Skeletal muscle cell (primary cell): ENCODE results near the gene TDRD7.
"Not testable (repeated sequence)": the region's sequence is repeated elsewhere in the genome, so short reads cannot be mapped to it uniquely, and the experiment has no call there.

Source experiments
- DNase-seq: peaks from one replicate; pipeline ENCODE4 v3.0.0-alpha.2; 2010; ENCODE audit warnings: low read depth
- H3K4me3 ChIP-seq: 2 replicates; pipeline ENCODE4 v1.5.1; 2011; ENCODE audit warnings: low read depth, mild to moderate bottlenecking, control low read depth, low read length, moderate library complexity

TDRD7 gene

DNA sequence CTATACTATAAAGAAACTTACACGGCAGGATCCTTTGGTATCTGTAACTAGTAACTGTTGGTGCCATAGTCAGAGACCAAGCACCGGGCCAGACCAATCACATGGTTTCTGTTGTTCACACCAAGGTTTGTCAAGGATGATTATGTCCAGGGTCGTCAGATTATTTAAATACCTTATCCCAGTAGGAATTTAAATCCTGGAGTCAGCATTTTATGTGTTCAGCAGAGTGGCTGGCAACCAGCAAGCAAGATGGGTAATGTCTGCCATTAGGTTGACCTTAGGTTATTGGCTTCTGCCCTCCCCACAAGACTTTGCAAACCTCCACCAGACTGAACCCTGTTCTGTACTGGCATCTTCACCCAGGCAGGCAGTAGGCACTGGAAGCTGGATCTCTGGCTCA, 50.3 kb downstream of the TDRD7 start:
- DNase-seq, result no peak

DNA sequence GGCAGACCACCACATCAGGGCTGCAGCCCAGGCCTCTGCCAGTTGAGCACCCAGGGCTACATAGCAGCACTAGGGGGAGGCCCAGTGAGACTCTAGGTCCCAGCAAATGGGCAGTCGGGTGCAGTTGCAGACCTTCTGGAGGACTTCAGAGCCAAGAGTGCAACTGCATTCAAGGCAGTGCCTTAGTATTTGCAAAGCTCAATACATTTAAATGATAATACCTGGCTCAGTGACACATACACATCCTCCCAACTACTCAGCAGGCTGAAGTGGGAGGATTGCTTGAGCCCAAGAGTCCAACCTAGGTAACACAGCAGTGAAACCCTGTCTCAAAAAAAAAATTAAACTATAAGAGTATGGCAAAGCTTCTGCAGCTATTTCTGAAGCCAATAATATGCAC, 51.0 kb downstream of the TDRD7 start:
- DNase-seq, result no peak
- H3K4me3 ChIP-seq, result no peak overlapping the region

More for the DNA sequence above, 50.3 kb downstream of the TDRD7 start:
- H3K4me3 ChIP-seq, result no peak overlapping the region

DNA sequence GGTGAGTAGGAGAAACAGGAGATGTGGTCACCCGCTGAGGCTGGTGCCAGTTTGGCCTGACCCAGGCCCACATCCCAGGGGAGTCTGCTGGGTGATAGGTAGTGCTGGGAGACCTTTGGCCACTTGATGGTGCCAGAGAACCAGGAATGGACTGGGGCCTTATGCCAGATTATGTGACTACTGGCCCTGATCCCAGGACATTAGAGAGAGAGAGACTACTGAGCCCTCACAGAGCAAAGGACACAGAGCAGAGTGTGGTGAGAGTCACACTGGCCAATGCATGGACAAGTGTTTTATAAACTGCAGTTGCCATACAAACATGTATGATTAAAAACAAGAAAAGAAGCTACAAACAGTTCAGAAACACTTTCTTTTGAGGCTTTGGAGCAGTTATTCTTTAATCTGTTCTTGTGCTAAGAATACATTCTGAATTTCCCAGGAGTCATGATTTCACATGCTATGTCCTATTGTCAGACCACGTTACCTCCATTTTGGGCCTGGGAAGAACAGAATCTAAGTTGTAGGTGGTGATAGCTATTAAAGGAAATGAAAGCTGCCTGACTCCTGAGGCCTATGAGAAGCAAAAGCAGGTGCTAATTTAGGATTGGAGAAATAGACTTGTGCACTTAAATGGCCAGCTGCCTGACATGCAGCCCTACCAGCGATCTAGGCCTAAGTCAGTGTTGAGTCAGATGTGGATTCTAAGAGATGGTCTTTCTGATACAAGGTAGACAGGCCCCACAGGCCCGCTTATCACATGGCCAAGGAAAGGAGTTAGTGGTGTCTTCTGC, 57.0 kb downstream of the TDRD7 start:
- peak; percentile 19 for DNase-seq

DNA sequence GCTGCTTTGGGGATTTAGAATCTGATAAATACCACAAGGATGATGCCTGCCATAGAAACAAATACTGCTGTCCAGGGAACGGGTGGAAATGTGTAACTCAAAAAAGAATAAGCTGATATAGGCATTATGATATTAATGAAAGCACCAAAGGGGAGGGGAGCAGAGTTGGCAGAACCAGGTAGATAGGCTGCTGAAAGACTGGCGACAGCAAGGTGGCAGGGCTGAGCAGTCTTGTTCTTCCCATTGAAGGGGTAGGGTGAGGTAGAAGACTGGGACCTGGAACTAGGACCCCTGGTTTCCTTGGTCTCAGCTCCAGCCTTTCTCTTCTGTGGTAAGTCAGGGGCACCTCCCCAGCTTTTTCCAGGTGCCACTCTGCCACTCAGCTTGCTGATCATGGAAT, 58.2 kb downstream of the TDRD7 start:
- DNase-seq, result no peak
- no peak overlapping the region for H3K4me3 ChIP-seq

More for the DNA sequence above, 57.0 kb downstream of the TDRD7 start:
- no peak overlapping the region for H3K4me3 ChIP-seq

DNA sequence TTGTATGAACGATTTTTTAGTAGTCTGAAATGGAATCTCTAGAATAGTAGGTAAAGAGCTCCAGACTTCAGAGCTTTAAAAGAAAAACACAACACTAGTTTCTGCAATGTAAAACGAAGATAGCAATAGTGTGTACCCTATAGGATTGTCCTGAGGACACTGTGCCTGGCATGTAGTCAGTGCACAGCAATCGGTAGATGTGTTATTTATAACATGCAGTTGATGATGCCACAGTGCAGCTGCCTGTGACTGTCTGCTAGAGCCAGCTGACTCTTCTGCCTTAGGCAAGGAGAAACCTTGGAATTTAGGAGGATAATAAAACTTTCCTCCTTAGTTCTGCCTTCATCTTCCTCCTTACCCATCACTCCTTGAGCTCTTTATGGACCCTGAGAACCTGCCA, 61.8 kb downstream of the TDRD7 start:
- no peak for DNase-seq
- H3K4me3 ChIP-seq, result no peak overlapping the region

DNA sequence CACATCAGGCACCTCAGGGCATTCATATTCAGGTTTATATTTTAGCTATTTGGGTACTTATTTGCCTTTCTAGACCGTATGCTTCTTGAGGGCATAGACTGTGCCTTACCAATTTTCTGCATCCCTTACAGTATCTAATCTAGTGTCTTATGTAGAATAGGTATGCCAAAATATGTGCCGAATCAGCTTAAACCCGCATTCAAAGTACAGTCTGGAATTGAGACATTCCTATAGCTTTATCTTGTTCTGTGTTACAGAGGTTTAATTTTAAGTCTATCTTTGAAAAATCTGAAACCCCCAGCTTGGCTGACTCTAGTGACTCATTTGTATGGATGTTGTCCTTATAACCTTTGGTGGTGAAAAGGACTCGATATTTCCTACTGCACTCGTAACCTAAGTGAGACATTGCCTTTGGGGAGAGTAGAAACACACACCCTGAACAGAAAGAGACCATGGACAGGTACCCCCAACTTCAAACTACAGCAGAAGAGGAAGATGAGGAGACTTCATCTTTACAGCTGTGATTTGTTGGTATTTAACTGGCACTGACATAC, 62.6 kb downstream of the TDRD7 start:
- DNase-seq, result no peak
- H3K4me3 ChIP-seq, result no peak overlapping the region

DNA sequence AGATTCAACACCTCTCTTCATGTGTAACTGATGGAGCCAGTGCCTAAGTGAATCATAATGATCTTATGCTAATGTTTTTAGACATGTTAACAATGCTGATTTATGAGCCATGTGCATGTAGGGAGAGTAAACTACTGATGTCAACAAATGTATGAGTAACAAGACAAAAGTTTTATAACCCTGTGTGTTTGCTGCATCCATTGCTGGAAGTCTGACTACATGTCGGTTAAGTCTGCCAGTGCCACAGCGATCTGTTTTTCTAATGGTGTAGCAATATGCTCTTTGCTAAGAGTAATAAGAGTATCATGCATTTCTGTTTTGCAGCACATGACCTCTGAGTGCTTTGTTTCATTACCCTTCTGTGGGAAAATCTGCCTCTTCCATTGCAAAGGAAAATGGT, 63.2 kb downstream of the TDRD7 start:
- no peak overlapping the region for H3K4me3 ChIP-seq
- peak; percentile 26 for DNase-seq

DNA sequence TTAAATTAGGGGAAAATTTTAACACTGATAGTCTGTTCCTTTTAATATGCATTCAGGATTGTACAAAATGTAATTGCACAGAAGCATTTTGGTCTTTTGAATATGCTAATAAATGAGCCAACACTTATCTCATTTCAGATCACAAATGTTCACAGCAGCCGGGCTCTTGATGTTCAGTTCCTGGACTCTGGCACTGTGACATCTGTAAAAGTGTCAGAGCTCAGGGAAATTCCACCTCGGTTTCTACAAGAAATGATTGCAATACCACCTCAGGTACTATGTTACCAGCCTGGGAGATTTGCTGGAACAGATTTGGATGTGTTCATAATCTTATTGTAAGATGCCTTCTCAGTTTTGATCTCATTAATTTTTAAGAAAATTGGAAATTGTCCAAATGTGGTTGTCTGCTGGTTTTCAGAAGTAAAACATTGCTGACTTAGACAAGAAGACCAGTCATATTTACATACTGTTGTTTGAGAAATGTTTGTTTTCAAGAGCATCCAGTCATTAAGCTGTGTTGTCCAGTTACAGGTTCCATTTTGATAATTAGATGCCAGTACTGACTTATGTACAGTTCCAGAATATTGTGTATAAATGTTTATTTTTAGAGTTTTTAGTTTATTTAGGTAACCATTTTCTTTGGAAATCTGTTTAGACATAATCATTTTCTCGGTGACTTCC, 66.5 kb downstream of the TDRD7 start:
- DNase-seq, result no peak
- H3K4me3 ChIP-seq, result no peak overlapping the region

DNA sequence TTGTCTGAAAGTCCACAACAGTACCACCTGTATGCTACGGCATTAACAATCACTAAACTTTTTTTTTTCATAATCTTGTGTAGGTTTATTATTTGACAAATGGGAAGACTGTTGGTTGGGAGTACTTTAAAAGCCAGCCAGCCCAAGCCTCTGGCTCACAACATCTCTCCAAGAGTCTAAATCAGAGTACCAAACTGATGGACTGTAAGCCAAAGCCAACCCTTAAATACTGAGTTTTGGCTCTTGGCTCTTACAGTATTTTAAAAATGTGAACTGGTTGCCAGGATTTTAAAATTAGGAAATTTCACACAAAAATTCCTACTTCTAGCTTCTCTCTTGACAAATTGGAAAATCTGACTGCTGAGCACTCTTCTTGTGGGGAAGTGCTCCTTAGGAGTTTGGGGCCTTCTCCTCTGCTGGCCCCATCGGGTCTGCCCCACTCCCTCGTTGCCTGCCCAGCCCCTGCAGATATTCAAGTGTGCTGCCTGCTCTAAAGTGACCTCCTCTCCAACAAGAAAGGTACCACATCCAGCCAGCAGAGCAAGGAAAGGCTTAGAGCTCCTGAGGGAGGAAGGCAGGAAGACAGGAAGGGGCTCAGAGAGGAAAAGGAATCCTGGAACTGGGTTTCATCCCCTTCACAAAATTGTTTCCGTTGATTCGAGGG, 67.7 kb downstream of the TDRD7 start:
- H3K4me3 ChIP-seq, result no peak overlapping the region
- DNase-seq, result no peak

DNA sequence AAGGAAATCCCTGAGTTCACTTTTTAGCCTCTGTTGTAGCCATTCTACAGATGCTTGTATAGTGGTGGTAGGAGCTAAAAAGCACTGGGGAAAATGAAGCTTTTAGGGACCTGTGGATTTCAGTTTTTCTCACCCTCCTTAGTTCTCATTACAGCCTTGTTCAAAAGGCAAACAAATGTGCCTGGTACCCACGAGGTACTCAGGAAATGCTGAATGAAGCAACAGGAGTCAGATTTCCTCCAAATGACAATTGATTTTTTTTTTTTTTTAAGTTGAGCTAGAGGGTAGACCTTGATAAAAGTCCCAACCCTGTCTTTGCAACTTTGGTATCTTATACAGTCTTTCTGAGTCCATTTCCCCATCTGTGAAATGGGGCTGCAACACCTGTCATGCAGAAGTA, 68.3 kb downstream of the TDRD7 start:
- no peak overlapping the region for H3K4me3 ChIP-seq
- DNase-seq, result no peak

DNA sequence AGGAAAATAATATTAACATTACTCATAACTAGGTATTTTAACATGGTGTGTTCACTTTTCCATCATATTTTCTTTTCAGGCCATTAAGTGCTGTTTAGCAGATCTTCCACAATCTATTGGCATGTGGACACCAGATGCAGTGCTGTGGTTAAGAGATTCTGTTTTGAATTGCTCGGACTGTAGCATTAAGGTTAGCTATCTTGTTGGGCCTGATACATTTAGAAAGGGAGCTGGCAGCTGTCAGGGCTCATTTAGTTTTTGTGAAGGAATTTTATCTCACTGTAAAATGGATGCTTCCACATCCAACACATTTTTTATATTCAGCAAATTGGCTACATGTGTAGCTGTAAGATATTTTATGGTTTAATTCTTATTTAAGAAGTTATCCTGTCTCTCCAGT, 68.9 kb downstream of the TDRD7 start:
- DNase-seq, result no peak
- H3K4me3 ChIP-seq, result no peak overlapping the region

DNA sequence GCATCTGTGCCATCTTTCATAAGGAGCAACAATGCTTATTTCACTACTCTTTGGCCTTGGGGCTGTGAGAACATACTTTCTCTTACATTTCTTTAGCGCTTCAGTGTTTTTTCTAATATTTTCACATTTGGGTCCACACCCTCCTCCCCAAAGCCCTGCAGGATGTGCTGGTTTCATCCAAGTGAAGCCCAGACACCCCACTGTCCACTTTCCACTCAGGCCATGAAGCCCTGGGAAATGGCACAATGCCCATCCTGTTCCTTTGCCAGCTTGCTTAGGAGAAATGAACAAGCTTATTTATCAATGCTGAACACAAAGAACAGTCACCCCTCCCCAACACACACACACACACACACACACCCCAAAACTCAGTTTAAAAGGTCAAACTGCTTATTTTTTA, 72.2 kb downstream of the TDRD7 start:
- DNase-seq, result no peak
- no peak overlapping the region for H3K4me3 ChIP-seq

DNA sequence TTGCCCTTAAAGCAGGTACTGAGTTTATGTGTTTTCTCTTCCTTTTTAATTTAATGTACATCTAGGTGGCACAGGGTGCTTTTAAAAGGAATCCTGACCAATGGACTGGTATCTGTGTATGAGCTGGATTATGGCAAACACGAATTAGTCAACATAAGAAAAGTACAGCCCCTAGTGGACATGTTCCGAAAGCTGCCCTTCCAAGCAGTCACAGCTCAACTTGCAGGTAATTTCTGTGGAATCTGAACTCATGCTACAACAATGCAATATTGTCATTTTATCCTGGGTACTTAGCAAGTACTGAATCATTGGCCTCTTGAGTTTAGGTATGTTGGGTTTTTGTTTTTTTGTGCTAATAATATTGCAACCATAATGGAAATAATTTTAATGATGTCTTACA, 75.2 kb downstream of the TDRD7 start:
- DNase-seq, result no peak
- H3K4me3 ChIP-seq, result no peak overlapping the region

DNA sequence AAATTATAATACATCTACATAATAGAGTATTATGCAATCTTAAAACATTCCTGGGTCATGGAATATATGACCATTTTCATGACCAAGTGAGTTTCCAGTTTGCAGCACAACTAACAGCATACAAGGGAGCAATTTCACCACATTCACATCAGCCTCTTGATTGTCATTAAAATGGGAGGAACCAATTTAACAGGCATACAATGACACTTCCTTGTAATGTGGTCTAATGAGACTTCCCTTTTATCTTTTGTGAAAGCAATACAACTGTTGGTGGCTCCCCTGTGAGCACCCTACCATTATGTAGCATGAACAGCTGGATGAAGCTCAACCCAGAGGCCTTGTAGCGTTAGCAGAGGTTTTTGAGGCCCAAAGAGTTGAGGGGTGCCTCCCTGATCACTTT, 76.0 kb downstream of the TDRD7 start:
- H3K4me3 ChIP-seq, result no peak overlapping the region
- no peak for DNase-seq

DNA sequence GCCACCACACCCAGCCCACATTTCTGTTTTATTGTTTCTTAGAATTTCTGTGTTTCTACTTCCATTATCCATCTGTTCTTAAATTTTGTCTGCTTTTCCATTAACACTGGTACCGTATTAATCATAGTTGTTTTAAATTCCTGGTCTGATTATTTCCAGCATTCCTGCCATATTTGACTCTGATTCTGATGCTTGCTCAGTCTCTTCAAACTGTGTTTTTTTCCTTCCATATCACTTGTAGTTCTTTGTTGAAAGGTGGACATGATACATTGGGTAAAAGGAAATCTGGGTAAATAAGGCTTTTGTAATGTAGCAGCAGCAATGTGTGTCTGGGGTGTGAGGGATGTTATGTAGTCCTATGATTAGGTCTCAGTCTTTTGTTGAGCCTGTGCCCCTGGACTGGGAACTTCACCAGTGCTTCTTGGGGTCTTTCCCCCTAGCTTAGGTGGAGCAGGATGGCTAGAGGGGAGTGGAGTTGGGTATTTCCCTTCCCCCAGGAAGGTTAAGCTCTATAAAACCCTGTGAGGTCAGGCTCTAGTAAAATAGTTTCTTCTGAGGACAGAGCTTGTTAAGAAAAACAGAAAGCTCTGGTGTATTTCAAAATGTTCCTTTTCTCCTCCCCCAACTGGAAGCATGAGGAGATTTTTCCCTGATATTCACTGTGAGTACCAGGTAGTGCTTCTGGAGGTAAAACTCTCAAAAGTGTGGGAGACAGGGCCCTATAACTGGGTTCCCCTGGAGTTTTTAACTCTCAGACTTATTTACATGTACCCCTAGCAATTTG, 79.5 kb downstream of the TDRD7 start:
- no peak overlapping the region for H3K4me3 ChIP-seq
- DNase-seq, result no peak

DNA sequence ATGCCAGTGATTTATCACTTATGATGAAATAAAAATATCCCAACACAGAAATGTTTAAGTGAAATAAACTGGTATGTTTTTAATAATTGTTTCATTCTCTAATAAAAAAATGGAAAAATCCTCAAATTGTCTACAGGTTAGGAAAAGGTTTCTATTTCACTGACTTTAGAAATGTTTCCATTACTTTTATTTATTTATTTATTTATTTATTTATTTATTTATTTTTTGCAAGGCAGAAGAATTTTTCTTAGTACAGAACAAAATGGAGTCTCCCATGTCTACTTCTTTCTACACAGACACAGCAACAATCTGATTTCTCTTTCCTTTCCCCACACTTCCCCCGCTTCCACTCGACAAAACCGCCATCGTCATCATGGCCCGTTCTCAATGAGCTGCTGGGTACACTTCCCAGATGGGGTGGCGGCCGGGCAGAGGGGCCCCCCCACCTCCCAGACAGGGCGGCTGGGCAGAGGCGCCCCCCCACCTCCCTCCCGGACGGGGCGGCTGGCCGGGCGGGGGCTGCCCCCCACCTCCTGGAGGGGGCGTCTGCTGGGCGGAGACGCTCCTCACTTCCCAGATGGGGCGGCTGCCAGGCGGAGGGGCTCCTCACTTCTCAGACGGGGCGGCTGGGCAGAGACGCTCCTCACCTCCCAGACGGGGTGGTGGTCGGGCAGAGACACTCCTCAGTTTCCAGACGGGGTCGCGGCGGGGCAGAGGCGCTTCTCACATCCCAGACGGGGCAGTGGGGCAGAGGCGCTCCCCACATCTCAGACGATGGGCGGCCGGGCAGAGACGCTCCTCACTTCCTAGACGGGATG, 85.9 kb downstream of the TDRD7 start:
- DNase-seq, H3K4me3 ChIP-seq: not testable (repeated sequence)

DNA sequence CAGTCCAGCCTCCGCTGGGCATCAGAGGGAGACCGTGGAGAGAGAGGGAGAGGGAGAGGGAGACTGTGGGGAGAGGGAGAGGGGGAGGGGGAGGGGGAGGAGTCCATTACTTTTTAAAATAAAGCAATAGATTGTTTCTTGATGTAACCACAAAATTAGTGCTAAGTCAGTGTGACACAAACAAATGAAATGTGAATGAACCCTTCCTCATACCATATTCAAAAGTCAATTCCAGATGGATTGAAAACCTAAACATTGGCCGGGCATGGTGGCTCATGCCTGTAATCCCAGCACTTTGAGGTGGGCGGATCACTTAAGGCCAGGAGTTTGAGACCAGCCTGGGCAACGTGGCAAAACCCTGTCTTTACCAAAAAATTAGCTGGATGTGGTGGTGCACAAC, 87.0 kb downstream of the TDRD7 start:
- not testable (repeated sequence) for H3K4me3 ChIP-seq, DNase-seq

DNA sequence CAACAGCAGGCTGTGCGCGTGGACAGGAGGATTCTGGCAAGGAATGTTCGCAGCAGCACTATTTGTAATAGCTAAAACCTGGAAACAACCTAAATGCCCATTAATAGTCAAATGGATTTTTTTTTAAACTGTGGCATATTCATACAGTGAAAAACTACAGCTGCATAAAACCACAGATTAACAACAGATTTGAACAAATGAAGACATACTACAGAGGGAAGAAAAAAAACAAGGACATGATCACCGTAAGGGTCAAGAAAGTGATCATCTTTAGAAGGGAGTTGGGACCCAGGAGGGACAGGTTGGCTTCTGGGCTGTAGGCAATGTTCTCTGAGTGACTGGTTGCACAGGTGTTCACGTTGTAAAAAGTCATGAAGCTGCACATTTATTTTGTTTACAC, 88.4 kb downstream of the TDRD7 start:
- DNase-seq, result no peak
- H3K4me3 ChIP-seq, result no peak overlapping the region

DNA sequence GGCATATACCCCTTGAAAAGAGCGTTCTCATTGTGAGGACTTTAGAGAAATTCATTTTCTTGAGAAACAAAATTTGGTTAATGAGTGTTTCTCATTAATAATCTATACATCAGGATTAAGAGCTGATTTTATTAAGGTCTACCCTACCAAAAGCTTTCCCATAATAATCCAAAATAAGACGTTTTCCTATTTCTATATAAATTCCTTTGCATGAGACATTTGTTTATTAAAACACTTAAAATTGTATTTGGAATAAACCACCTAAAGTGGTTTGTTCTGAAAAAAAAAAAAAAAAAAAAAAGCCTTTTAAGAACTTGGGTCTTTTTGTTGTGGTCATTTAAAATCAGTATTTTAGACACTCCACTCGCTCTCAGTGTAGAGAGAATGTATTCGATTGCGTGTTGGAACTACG, 88.9 kb downstream of the TDRD7 start:
- H3K4me3 ChIP-seq, result no peak overlapping the region
- DNase-seq, result no peak
